DMS53 (cell line): ENCODE measurements around the gene GP9.

Source experiments
- DNase-seq: peaks from one replicate; lab custom pipeline; 2025; lab: John Stamatoyannopoulos, UW

Gene GP9

GRCh38 chr3:129028866-129029265 is 31.7 kb upstream of the GP9 start:
- DNase-seq = no peak

- DNase-seq = no peak
Measured at GRCh38 chr3:129030611-129031010, 30.0 kb upstream of the GP9 start.

- DNase-seq = no peak
Measured at GRCh38 chr3:129031476-129032215, 28.9 kb upstream of the GP9 start.

GRCh38 chr3:129032716-129033115 is 27.9 kb upstream of the GP9 start:
- no peak for DNase-seq

- DNase-seq = no peak
Measured at GRCh38 chr3:129033151-129033550, 27.4 kb upstream of the GP9 start.

GRCh38 chr3:129033633-129034321 is 26.8 kb upstream of the GP9 start:
- DNase-seq = no peak

- DNase-seq = peak; percentile 11
Measured at GRCh38 chr3:129034642-129035041, 25.9 kb upstream of the GP9 start.

GRCh38 chr3:129035360-129036221 is 25.0 kb upstream of the GP9 start:
- DNase-seq = no peak

GRCh38 chr3:129036222-129037092 is 24.1 kb upstream of the GP9 start:
- DNase-seq = no peak

- DNase-seq = no peak
Measured at GRCh38 chr3:129037093-129037419, 23.5 kb upstream of the GP9 start.

GRCh38 chr3:129038121-129038855 is 22.3 kb upstream of the GP9 start:
- DNase-seq = no peak

- DNase-seq = peak; percentile 46
Measured at GRCh38 chr3:129039271-129040038, 21.1 kb upstream of the GP9 start.

- DNase-seq = no peak
Measured at GRCh38 chr3:129040039-129040336, 20.6 kb upstream of the GP9 start.

GRCh38 chr3:129040579-129041300 is 19.8 kb upstream of the GP9 start:
- no peak for DNase-seq

GRCh38 chr3:129045675-129046036 is 14.9 kb upstream of the GP9 start:
- DNase-seq = peak; percentile 61

- DNase-seq = no peak
Measured at GRCh38 chr3:129046037-129046731, 14.4 kb upstream of the GP9 start.

- DNase-seq = no peak
Measured at GRCh38 chr3:129046732-129047552, 13.6 kb upstream of the GP9 start.

GRCh38 chr3:129047553-129047839 is 13.1 kb upstream of the GP9 start:
- no peak for DNase-seq
